Smooth muscle cell (in vitro differentiated cells): ENCODE data around the gene DNMT3A. TPM values are rescaled to one million over a fixed set of nuclear protein-coding genes. Genes with fewer than 3 reads are reported as not detected.

Source experiments
- DNase-seq: peaks from one replicate; lab custom pipeline; 2025; ENCODE audit not compliant: unreplicated experiment; lab: John Stamatoyannopoulos, UW
- H2AFZ ChIP-seq: fragments of 200-600 bp; sonication (generic); 2 replicates; pipeline ENCODE4 v1.6.0; 2016; ENCODE audit warnings: antibody characterized with exemption, low read depth, mild to moderate bottlenecking
- H3F3A ChIP-seq: fragments of 200-600 bp; sonication (generic); 2 replicates; pipeline ENCODE4 v1.6.0; 2017; ENCODE audit warnings: antibody characterized with exemption, low read depth
- H3K27ac ChIP-seq: fragments of 200-600 bp; sonication (generic); 2 replicates; pipeline ENCODE4 v1.5.1; 2016; ENCODE audit warnings: low read depth, mild to moderate bottlenecking
- H3K27me3 ChIP-seq: fragments of 200-600 bp; sonication (generic); 2 replicates; pipeline ENCODE4 v1.6.1; 2016; ENCODE audit warnings: low read depth, mild to moderate bottlenecking
- H3K36me3 ChIP-seq: fragments of 200-600 bp; sonication (generic); 2 replicates; pipeline ENCODE4 v1.5.1; 2016; ENCODE audit warnings: low read depth
- H3K4me1 ChIP-seq: fragments of 200-600 bp; sonication (generic); 2 replicates; pipeline ENCODE4 v1.5.1; 2016; ENCODE audit warnings: low read depth
- H3K4me2 ChIP-seq: fragments of 200-600 bp; sonication (generic); 2 replicates; pipeline ENCODE4 v1.6.0; 2016; ENCODE audit warnings: mild to moderate bottlenecking
- H3K4me3 ChIP-seq: fragments of 200-600 bp; sonication (generic); 2 replicates; pipeline ENCODE4 v1.5.1; 2016; ENCODE audit warnings: mild to moderate bottlenecking
- H3K79me2 ChIP-seq: fragments of 200-600 bp; sonication (generic); 2 replicates; pipeline ENCODE4 v1.6.0; 2016; ENCODE audit warnings: low read depth, mild to moderate bottlenecking
- H3K9ac ChIP-seq: fragments of 200-600 bp; sonication (generic); 2 replicates; pipeline ENCODE4 v1.6.0; 2016; ENCODE audit warnings: low read depth
- H3K9me3 ChIP-seq: fragments of 200-600 bp; sonication (generic); replicated peaks from 2 replicates; pipeline ENCODE4 v1.5.1; 2016; ENCODE audit warnings: low read depth
- H4K20me1 ChIP-seq: fragments of 200-600 bp; sonication (generic); 2 replicates; pipeline ENCODE4 v1.6.0; 2016; ENCODE audit warnings: low read depth
- CTCF ChIP-seq: fragments of 200-600 bp; sonication (generic); IDR thresholded peaks from 2 replicates; pipeline ENCODE4 v1.5.1; 2017; ENCODE audit warnings: borderline replicate concordance, mild to moderate bottlenecking, antibody characterized with exemption; ENCODE audit not compliant: insufficient read depth, poor library complexity, severe bottlenecking
- WGBS: methylation state at CpG from one replicate; pipeline ENCODE4 v1.1.7; 2016; ENCODE audit warnings: low lambda C conversion rate; 5-methylcytosine and 5-hydroxymethylcytosine counted together
- polyA plus RNA-seq: library from polyadenylated mRNA; unstranded; fragments of >200 nt; fragmentation: Nextera tagmentation; extraction: Ambion mirVana; gene quantifications from 2 replicates; pipeline ENCODE4 v1.2.1, GENCODE V29; 2016
- total RNA-seq: library from RNA; depleted of rRNA; stranded (reverse); fragments of >200 nt; gene quantifications from 2 replicates; pipeline ENCODE4 v1.2.3, GENCODE V29; 2014

DNMT3A gene
- total and polyA plus RNA-seq, 2 experiments from 2014 or later: 16.4 to 19.9 TPM

GRCh38 chr2:25276569-25277465 lies 64.9 kb downstream of the DNMT3A start:
- peak overlapping the region; percentile 83 for H3K4me2 ChIP-seq

GRCh38 chr2:25275575-25275965 lies 66.2 kb downstream of the DNMT3A start:
- H3K4me3 ChIP-seq: no peak overlapping the region
- no peak overlapping the region for H3K4me2 ChIP-seq
- no peak overlapping the region for H3K27ac ChIP-seq
- no peaks in the 10 kb centered on the region for H4K20me1 ChIP-seq
- no peak overlapping the region for H2AFZ ChIP-seq
- H3K36me3 ChIP-seq: no peaks in the 10 kb centered on the region
- H3K4me1 ChIP-seq: peaks cover 15% of the 10 kb centered on the region
- WGBS: 89% methylated on average over 6 of the region's 6 CpGs
- peaks cover 4% of the 10 kb centered on the region for H3F3A ChIP-seq
- no peaks in the 10 kb centered on the region for H3K9me3 ChIP-seq
- no peak for TF ChIP-seq CTCF
- H3K79me2 ChIP-seq: no peaks in the 10 kb centered on the region
- no peaks in the 10 kb centered on the region for H3K27me3 ChIP-seq
- H3K9ac ChIP-seq: no peak overlapping the region
- no peak for DNase-seq

More at GRCh38 chr2:25276569-25277465, 64.9 kb downstream of the DNMT3A start:
- peak; percentile 76 for TF ChIP-seq CTCF
- Histone ChIP-seq H2AFZ (no peak overlapping the region), H3F3A (peaks cover 4% of the 10 kb centered on the region), H3K27me3 (no peaks in the 10 kb centered on the region), H3K36me3 (no peaks in the 10 kb centered on the region), H3K4me1 (peaks cover 15% of the 10 kb centered on the region), H3K27ac (no peak overlapping the region), H3K9ac (no peak overlapping the region), H3K79me2 (no peaks in the 10 kb centered on the region), H3K4me3 (peak overlapping the region; percentile 43), H4K20me1 (no peaks in the 10 kb centered on the region), H3K9me3 (no peaks in the 10 kb centered on the region)
- peak; percentile 4 for DNase-seq
- 36% methylated on average over 50 of the region's 60 CpGs for WGBS

- Histone ChIP-seq H2AFZ (no peak overlapping the region), H3K4me2 (no peak overlapping the region), H3K4me3 (no peak overlapping the region), H3K9ac (no peak overlapping the region), H4K20me1 (no peaks in the 10 kb centered on the region), H3K4me1 (peaks cover 18% of the 10 kb centered on the region), H3F3A (peaks cover 4% of the 10 kb centered on the region), H3K27ac (no peak overlapping the region), H3K79me2 (no peaks in the 10 kb centered on the region), H3K27me3 (no peaks in the 10 kb centered on the region), H3K36me3 (no peaks in the 10 kb centered on the region), H3K9me3 (no peaks in the 10 kb centered on the region)
- no peak for DNase-seq
- TF ChIP-seq CTCF: no peak
- WGBS: 86% methylated on average over 24 of the region's 27 CpGs
Measured at GRCh38 chr2:25274868-25275574, 66.7 kb downstream of the DNMT3A start.
